Thyroid gland (tissue), 4 donors: Measurements from ENCODE around the gene NR1H3. TPM values are rescaled to one million over a fixed set of nuclear protein-coding genes. Genes with fewer than 3 reads are reported as not detected.

Source experiments
- DNase-seq, 2 donors: peaks; one replicate each; pipeline ENCODE4 v3.0.0-alpha.2; 2019
- H3K27ac ChIP-seq, 3 donors: fragments of 200-600 bp; sonication (generic); 1 replicate in 2 of 3; 2 replicates in 1 of 3; pipeline ENCODE4 v1.5.1; 2016 to 2019; ENCODE audit warnings: mild to moderate bottlenecking in 1 of 3, moderate library complexity in 1 of 3
- H3K27me3 ChIP-seq: fragments of 200-600 bp; sonication (generic); one replicate; pipeline ENCODE4 v1.5.1; 2019
- H3K36me3 ChIP-seq, 2 donors: fragments of 200-600 bp; sonication (generic); one replicate each; pipeline ENCODE4 v1.5.1; 2016 to 2019
- H3K4me1 ChIP-seq, 2 donors: fragments of 200-600 bp; sonication (generic); one replicate each; pipeline ENCODE4 v1.5.1; 2017 to 2019
- H3K4me3 ChIP-seq, 3 donors: fragments of 200-600 bp; sonication (generic); replicated peaks in 1 of 3; 1 replicate in 2 of 3; 2 replicates in 1 of 3; pipeline ENCODE4 v1.5.1; 2016; ENCODE audit warnings: mild to moderate bottlenecking in 1 of 3
- H3K9me3 ChIP-seq: fragments of 200-600 bp; sonication (generic); one replicate; pipeline ENCODE4 v1.5.1; 2017
- CTCF ChIP-seq, 6 experiments: fragments of 200-600 bp in 3 of 6; fragments of 450-650 bp in 3 of 6; sonication (generic) in 3 of 6; IDR thresholded peaks; one replicate each; pipeline ENCODE4 v1.5.1; 2016 to 2019; ENCODE audit warnings: antibody characterized with exemption in 6 of 6, mild to moderate bottlenecking in 2 of 6, inconsistent platforms in 1 of 6, moderate library complexity in 1 of 6
- POLR2A ChIP-seq, 2 donors: fragments of 450-650 bp; IDR thresholded peaks; one replicate each; pipeline ENCODE4 v1.6.1; 2017; ENCODE audit warnings: antibody characterized with exemption in 2 of 2, mild to moderate bottlenecking in 2 of 2, moderate library complexity in 1 of 2
- WGBS, 2 donors: methylation state at CpG; one replicate each; pipeline ENCODE4 v1.1.5; 2017; 5-methylcytosine and 5-hydroxymethylcytosine counted together
- intact Hi-C: fragments of 100-400 bp; cut with DNase I; formaldehyde crosslinking; loops from one replicate; pipeline ENCODE4 v1.15.1; 2023
- total RNA-seq, 4 donors: library from RNA; depleted of rRNA; stranded (reverse); fragments of >200 nt; gene quantifications; one replicate each; pipeline ENCODE4 v1.2.3, GENCODE V29; 2016

Gene NR1H3
- total RNA-seq, 4 donors from 2014 or later, result 27.5 to 58.3 (median 42.5) TPM

- intact Hi-C loops, result loop anchor here (5.0 kb wide), 1 partner anchor 79 kb away; no protein-coding TSS in a partner anchor
- DNase-seq, result no peak
- no peaks in the 10 kb centered on the region for H3K9me3 ChIP-seq
- no peak for TF ChIP-seq POLR2A (IDR thresholded peaks at IDR 0.05)
- TF ChIP-seq CTCF (IDR thresholded peaks at IDR 0.05), result no peak
- H3K4me3 ChIP-seq, result no peak overlapping the region
- WGBS, 2 donors, result 86 to 87% methylated on average over 22 of the region's 22 CpGs
- no peak overlapping the region for H3K27ac ChIP-seq
- H3K4me1 ChIP-seq, result peaks cover 19 to 42% of the 10 kb centered on the region in 2 donors
- H3K27me3 ChIP-seq, result no peaks in the 10 kb centered on the region
- H3K36me3 ChIP-seq, result no peaks in the 10 kb centered on the region
These were observed 3.5 kb downstream of the NR1H3 start for GRCh38 chr11:47261291-47261800.

GRCh38 chr11:47264119-47264518 is 6.3 kb downstream of the NR1H3 start:
- H3K36me3 ChIP-seq, result no peaks in the 10 kb centered on the region
- TF ChIP-seq POLR2A (IDR thresholded peaks at IDR 0.05) (no peak), CTCF (IDR thresholded peaks at IDR 0.05) (no peak)
- peak overlapping the region in 1 of 3 donors; percentile 29 for H3K27ac ChIP-seq
- no peak for DNase-seq
- H3K9me3 ChIP-seq, result no peaks in the 10 kb centered on the region
- intact Hi-C loops, result loop anchor here (5.0 kb wide), 1 partner anchor 82 kb away; no protein-coding TSS in a partner anchor
- no peaks in the 10 kb centered on the region for H3K27me3 ChIP-seq
- WGBS, 2 donors, result 90 to 94% methylated on average over 6 of the region's 6 CpGs
- no peak overlapping the region for H3K4me3 ChIP-seq
- peaks cover 4 to 28% of the 10 kb centered on the region in 2 donors for H3K4me1 ChIP-seq

GRCh38 chr11:47264521-47264920 is 6.7 kb downstream of the NR1H3 start:
- H3K27ac ChIP-seq, result peak overlapping the region in 1 of 3 donors; percentile 29
- H3K4me1 ChIP-seq, result peaks cover 4 to 24% of the 10 kb centered on the region in 2 donors
- WGBS, 2 donors, result 59 to 74% methylated on average over 4 of the region's 4 CpGs
- no peaks in the 10 kb centered on the region for H3K36me3 ChIP-seq
- TF ChIP-seq POLR2A (IDR thresholded peaks at IDR 0.05) (no peak), CTCF (IDR thresholded peaks at IDR 0.05) (no peak)
- H3K27me3 ChIP-seq, result no peaks in the 10 kb centered on the region
- H3K4me3 ChIP-seq, result no peak overlapping the region
- DNase-seq, result no peak
- intact Hi-C loops, result loop anchor here (5.0 kb wide), 1 partner anchor 82 kb away; no protein-coding TSS in a partner anchor
- no peaks in the 10 kb centered on the region for H3K9me3 ChIP-seq

GRCh38 chr11:47267876-47268275 is 10.1 kb downstream of the NR1H3 start:
- 65 to 73% methylated on average over 6 of the region's 6 CpGs for WGBS, 2 donors

More at GRCh38 chr11:47267876-47268275, 10.1 kb downstream of the NR1H3 start:
- Histone ChIP-seq H3K9me3 (no peaks in the 10 kb centered on the region), H3K36me3 (no peaks in the 10 kb centered on the region), H3K27ac (peak overlapping the region in 1 of 3 donors; percentile 96), H3K4me3 (no peak overlapping the region), H3K4me1 (peaks cover 17 to 41% of the 10 kb centered on the region in 2 donors), H3K27me3 (no peaks in the 10 kb centered on the region)
- TF ChIP-seq POLR2A (IDR thresholded peaks at IDR 0.05) (no peak), CTCF (IDR thresholded peaks at IDR 0.05) (no peak)
- DNase-seq, result no peak
- intact Hi-C loops, result no loop called here
